Diencephalon (tissue), 1 donor: Measurements from ENCODE around the gene TMEM74B. TPM values are rescaled to one million over a fixed set of nuclear protein-coding genes. Genes with fewer than 3 reads are reported as not detected.

Source experiments
- total RNA-seq: library from RNA; depleted of rRNA; stranded (reverse); fragments of >200 nt; gene quantifications from one replicate; pipeline ENCODE4 v1.2.3, GENCODE V29; 2014

Gene TMEM74B
- 16.1 TPM for total RNA-seq

DNA sequence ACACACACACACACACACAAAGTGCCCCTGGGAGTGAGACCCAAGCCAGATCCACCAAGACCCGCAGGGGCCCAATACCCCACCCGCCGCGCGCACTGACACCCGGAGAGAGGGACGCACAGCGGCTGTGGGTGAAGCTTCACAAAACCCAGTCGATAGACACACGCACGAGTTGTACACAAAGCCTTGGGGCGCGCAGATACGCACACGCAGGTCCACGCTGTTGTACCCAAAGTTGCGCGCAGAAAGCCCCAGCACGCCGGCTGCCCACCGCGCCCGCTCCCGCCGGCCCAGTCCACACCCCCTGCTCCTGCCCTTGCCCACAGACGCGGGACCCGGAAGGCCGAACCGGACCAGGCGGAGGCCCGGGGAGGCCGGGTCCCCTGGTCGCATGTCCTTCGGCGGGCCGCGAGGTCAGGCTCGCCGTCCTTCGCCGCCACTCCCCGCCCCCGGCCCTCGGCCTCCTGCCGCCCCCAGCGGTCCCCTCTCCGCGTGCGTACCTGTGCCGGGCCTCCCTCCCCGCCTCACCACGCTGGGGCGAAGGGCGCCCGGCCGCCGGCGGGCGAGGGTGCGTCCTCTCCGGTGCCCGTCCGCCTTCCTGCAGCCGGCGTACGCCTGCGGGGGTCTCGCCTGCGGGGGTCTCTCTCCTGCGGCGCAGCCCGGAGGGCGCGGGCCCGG, at the start of gene TMEM74B:
Gene TMEM74B (minus strand): TSS at position 344 of the 678 bp plus-strand sequence. CDS start 1,180 bp downstream, outside the sequence.

DNA sequence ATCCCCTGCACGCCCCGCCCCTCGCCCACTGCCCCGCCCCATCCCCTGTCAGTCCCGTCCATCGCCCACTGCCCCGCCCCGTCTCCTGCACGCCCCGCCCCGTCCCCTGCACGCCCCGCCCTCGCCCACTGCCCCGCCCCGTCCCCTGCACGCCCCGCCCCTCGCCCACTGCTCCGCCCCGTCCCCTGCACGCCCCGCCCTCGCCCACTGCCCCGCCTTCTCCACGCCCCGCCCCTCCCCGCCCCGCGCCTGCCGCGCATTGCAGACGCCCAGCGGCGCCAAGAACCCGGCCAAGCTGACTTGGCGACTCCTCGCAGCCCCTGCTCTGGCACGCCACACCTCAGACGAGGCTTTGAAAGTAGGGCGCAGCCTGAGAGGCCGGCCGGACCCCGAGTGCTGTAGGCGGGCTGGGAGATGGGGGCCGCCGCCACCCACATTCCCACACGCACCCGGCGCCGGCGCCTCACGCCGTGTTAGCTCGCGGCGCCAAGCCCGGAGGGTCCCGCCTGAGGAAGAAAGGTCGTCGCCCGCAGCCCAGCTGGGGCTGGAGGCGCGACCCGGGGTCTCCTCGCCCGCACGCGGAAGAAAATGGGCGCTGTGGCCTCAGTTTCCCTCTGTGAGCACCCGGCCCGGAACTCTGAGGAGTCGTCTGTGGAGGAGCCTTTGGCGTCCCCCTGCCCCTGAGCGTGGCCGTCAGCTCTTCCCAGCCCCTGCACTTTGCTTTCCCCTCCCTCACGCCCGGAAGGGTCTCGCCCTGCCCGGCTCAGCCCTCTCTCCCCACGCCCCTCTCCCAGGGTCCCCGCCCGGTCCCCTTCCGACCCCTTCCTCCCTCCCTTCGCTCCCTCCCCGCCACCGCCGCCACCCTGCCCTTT, 41.2 kb upstream of the TMEM74B start, which contains the start of gene RAD21L1:
Gene RAD21L1 (plus strand): TSS at position 262 of the 872 bp plus-strand sequence. CDS start 2,410 bp downstream, outside the sequence.

DNA sequence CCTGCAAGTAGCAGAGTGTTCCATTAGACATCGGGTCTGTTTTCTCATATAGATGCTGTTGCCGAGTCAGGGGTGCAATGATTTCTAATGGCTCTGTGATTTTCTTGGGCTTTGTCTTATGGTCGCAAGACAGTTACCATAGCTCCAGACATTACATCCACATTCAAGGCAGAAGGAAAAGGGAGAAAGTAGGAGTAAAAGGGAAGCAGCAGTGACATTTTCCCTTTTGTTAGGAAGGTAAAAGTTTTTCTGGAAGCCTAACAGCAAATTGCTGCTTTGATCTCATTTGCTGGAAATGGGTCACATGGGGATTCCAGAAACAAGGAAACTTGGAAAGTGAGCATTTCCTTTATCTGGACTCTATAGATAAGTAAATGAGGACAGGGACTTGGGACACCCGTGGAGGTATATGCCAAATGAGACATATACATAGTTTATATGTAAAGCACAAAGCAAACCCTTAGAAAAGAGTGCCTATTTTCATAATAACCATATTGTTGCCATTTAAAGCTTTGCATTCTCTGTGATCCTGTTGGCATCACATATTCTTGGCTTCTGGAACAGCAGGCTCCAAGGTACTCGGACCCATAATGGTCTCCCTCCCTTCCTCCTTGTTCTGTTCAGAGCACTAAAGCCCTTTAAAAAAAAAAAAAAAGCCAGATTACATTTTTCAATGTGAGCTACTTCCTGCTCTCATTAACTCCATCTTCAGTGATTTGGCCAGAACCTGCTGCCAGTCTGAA, 18.2 kb upstream of the TMEM74B start, which contains the start of gene C20orf202:
Gene C20orf202 (plus strand): TSS at position 693 of the 743 bp plus-strand sequence. CDS start 132 bp downstream, outside the sequence.

Other genes starting within 250 kb of the TMEM74B start
- 0.92 TPM for gene RSPO4, start 182.7 kb downstream of the TMEM74B start, total RNA-seq
- 37.8 TPM for gene PSMF1, start 66.4 kb downstream of the TMEM74B start, total RNA-seq
- gene C20orf202, start 18.5 kb upstream of the TMEM74B start, total RNA-seq, result 0.46 TPM
- not detected for gene RAD21L1, start 41.1 kb upstream of the TMEM74B start, total RNA-seq
- gene SNPH, start 81.3 kb upstream of the TMEM74B start, total RNA-seq, result 34.4 TPM
- 10.4 TPM for gene SDCBP2, start 144.2 kb upstream of the TMEM74B start, total RNA-seq
- gene FKBP1A, start 208.1 kb upstream of the TMEM74B start, total RNA-seq, result 83.0 TPM